NOMO-1 treated with dmso at 0.1 percent for 144 hours (cell line): ENCODE data around the gene FOXP3.
"Not testable (repeated sequence)": the region's sequence is repeated elsewhere in the genome, so short reads cannot be mapped to it uniquely, and the experiment has no call there.

Experiments used
- DNase-seq: peaks from one replicate; lab custom pipeline; 2025; ENCODE audit not compliant: unreplicated experiment; lab: John Stamatoyannopoulos, UW

Gene FOXP3

GRCh38 chrX:49264460-49264859 lies at the start of gene FOXP3:
FOXP3 (minus strand) TSS chrX:49264710; CDS start chrX:49258505, 6,205 bp downstream.
- DNase-seq = no peak

DNA sequence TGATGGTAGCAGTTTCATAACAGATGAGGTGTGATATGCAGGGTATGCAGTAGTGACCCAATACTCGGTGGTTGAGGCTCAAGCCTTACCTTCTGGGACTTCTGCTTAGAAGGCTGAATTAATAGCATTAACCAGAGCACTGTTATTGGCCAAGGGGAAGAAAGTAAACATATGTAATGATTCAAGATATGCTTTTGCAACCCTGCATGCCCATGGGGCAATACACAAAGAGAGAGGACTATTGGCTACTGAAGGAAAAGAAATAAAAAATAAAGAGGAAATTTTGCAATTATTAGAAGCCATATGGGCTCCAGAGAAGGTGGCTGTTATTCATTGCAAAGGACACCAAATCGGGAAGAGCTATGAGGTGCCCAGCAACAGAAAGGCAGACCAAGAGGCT lies 47.7 kb upstream of the FOXP3 start:
- no peak for DNase-seq

- DNase-seq = no peak
Observed at GRCh38 chrX:49310371-49310770, 45.9 kb upstream of the FOXP3 start.

- DNase-seq = no peak
Observed at GRCh38 chrX:49309401-49309981, 45.0 kb upstream of the FOXP3 start.

DNA sequence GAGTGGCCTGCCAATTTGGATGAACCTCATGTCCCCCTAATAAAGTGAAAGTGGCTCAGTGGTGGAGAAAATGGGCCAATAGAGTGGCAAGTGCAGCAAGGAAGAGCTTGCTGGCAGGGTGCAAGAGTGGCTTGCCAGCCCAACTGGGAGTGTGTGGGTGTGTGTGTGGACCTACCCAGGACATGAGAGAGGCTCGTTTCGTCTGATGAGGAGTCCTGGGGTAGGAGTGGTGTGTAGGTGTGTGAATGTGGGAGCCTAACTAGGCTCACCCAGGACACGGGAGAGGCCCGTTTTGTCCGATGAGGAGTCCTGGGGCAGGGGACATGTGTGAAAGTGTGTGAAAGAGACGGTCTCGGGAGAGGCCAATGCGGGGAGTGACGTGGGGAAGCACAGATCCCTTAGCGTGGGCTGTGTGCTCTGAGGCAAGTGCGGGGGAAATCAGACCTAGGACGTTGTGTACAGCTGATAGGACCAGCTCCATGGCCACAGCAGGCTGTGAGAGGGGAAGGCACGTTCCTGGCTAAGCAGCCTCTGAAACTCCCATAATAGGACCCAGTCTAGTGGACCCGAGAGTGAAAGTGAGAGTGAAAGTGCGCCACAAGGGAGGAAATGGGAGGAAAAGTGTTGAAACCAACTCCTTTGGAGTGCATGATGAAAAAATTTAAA lies 44.2 kb upstream of the FOXP3 start:
- peak; percentile 24 for DNase-seq

- DNase-seq = not testable (repeated sequence)
Observed at GRCh38 chrX:49307775-49308174, 43.3 kb upstream of the FOXP3 start.

GRCh38 chrX:49303346-49303745 lies 38.8 kb upstream of the FOXP3 start, which contains the start of gene GAGE10:
GAGE10 (plus strand) TSS chrX:49303646; CDS start chrX:49304860, 1,214 bp downstream.
- DNase-seq = no peak

DNA sequence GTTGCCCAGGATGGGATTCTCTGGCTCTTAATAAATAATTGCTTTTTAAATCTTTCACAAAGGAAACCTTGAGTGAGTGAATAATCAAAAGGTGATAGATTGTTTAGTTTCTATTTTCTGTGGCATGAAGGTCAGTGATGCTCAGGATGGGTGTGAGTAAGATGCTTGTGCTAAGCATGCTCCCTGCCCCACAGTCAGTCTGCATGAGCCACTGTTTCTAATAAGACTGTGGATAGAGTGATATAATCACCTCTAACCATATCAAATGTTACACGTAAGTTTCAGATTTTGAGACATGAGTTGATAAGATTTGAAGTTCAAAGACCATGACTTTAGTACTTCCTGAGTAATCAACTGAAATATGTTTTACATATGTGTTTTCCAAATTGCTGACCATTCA lies 36.2 kb upstream of the FOXP3 start:
- DNase-seq = no peak

GRCh38 chrX:49299293-49299692 lies 34.8 kb upstream of the FOXP3 start:
- not testable (repeated sequence) for DNase-seq

GRCh38 chrX:49292400-49293362 lies 28.2 kb upstream of the FOXP3 start:
- DNase-seq = no peak

GRCh38 chrX:49291615-49292337 lies 27.3 kb upstream of the FOXP3 start:
- DNase-seq = no peak

DNA sequence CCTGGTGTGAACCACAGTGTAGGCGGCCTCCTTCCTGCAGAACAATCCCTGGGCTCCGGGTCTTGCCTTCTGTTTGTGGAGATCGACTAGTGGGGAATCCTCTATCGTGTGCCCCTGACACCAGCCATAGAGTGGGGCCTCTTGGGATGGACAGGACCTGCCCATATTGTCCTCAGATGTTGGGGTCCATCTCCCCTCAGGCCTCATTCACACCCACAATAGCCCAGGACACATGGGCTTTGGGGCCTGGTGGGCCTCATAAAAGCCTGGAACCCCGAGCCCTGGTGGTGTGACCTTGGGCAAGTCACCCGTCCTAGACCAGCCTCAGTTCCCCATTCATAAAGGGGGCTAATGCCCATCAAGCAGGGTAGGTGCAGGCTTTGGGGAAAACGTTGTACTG lies 25.7 kb upstream of the FOXP3 start:
- DNase-seq = no peak

DNA sequence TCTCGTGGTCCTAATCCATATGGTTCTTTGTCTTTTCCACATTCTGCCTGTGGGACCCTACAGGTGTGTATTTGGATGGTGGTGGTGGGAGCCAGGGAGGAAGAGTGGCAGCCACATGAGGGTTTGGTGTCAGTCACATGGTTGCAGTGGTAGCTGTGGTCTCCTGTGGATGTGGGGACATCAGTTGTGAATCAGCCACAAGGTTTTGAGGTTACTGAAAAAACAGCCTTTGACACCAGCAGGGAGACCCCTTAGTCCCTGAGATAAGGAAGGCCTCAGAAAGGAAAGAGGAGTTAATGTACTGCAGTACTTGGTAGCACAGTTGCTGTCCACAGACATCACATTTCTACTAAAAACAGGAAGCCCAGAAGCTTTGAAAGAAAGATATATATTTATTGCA lies 23.2 kb upstream of the FOXP3 start:
- DNase-seq = no peak

- no peak for DNase-seq
Observed at GRCh38 chrX:49286581-49286980, 22.1 kb upstream of the FOXP3 start.

DNA sequence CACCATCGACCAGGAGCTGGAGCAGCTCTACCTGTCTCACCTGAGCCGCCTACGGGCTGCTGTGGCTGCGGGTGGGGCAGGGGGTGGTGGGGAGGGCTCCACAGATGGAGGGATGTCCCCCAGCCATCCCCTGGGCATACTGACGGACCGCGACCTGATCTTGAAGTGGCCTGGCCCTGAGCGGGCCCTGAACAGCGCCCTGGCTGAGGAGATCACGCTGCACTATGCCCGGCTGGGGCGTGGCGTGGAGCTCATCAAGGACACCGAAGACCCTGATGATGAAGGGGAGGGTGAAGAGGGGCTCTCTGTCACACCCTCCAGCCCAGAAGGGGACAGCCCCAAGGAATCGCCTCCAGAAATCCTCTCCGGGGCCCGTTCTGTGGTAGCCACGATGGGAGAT lies 21.6 kb upstream of the FOXP3 start:
- no peak for DNase-seq

GRCh38 chrX:49284212-49284611 lies 19.7 kb upstream of the FOXP3 start:
- no peak for DNase-seq

GRCh38 chrX:49282647-49283011 lies 18.1 kb upstream of the FOXP3 start:
- no peak for DNase-seq

DNA sequence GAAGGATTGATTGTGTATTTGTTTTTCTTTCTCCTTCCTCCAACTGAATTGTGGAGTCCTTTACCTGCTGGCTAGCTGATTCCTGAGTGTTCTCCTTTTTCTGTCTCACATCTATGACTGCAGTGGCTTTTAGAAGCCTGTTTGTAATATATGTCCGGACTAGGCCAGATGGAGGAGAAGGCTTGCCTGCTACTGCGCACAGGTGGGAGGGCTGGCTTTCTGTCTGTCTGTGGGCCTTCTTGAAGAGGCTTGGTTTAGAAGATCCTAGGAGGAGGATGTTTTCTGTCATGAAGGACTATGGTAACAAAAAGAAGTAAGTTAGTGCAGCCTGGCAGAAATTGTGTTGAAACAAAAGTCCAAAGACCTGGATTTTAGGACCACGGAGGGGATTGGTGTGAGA lies 13.6 kb upstream of the FOXP3 start:
- DNase-seq = no peak

DNA sequence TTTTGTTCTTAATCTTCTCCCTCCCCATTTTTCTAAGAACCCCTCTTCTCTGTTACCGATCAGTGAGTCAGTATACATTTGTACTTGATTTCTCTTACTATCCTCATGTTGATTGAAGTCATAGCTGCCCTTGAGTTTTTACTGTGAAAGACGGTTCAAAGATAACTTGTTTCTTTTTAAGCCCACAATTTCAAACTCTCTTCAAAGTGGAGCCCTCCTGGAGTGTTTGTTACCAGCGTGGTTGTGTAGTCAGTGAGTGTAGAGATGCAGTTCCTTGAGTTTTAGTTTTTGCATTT lies 13.0 kb upstream of the FOXP3 start:
- no peak for DNase-seq

DNA sequence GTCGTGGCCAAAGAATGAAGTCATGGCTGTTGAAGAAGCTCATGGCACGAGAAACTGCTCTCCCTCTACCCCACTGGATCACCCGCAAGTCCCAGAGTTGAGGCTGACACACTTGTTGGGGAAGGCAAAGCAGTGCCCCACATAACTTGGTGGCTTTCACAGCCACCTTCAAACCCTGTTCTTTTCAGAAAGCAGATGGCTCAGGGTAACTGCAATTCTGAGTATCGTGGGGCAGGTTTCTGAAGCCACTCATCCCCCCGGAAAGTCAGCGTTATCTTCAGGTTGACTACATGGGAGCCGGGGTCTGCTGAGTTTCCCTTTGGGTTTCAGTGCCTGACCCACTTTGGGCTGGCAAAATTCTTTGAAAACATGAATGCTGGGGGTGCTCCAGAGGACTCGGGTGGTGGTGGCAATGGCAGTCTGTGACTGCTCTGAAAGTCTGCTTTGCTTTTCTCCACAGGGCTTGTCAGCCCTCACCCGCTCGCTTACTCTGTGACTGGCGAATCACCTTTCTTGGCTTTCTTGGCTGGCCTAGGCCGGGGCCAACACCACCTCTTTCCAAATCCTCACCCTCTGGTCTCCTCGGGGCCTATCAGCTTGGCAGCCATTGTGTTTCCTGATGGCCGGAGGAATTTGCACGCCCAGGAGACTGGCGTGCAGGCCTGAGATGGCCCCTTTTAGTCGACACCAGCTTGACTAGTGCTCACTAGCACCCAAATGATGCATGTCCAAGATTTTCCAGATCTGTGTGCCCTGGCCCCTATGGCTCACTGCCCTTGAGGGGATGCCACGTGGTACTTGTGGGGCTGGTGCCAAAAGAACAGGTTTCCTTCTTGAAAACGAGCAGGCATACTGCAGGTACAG lies 12.4 kb upstream of the FOXP3 start:
- DNase-seq = no peak
